MCF 10A (cell line): ENCODE results near the gene COL13A1. TPM values are rescaled to one million over a fixed set of nuclear protein-coding genes. Genes with fewer than 3 reads are reported as not detected.

Experiments
- BruUV-seq: library from RNA; stranded (reverse); fragments of 400-500 nt; replicated peaks from 2 replicates; lab custom pipeline; 2021; lab: Mats Ljungman, UMichigan
- CTCF ChIA-PET: fragments of 300-600 bp; sonication (Branson Sonifier 250); formaldehyde crosslinking; extraction: SDS; loops from one replicate; lab custom pipeline; 2021; ENCODE audit warnings: antibody characterized with exemption, inconsistent platforms; lab: Yijun Ruan, JAX
- POLR2A ChIA-PET: fragments of 300-600, 350-650 bp; sonication (Branson Sonifier 250); formaldehyde crosslinking; extraction: SDS; loops from one replicate; lab custom pipeline; 2020; ENCODE audit warnings: antibody characterized with exemption, inconsistent platforms; lab: Yijun Ruan, JAX
- DNase-seq: peaks from one replicate; pipeline ENCODE4 v3.0.0-alpha.2; 2018; ENCODE audit not compliant: unreplicated experiment
- H3K27ac Mint-ChIP-seq: one replicate; pipeline ENCODE4 v1.8.0; 2022; ENCODE audit warnings: mild to moderate bottlenecking, low read depth, mixed read lengths; ENCODE audit not compliant: unreplicated experiment
- H3K27me3 Mint-ChIP-seq: one replicate; pipeline ENCODE4 v1.8.0; 2022; ENCODE audit warnings: mixed read lengths; ENCODE audit not compliant: insufficient read depth, unreplicated experiment
- H3K36me3 Mint-ChIP-seq: one replicate; pipeline ENCODE4 v1.8.0; 2022; ENCODE audit warnings: mild to moderate bottlenecking, moderate library complexity, mixed read lengths; ENCODE audit not compliant: insufficient read depth, unreplicated experiment
- H3K4me1 Mint-ChIP-seq: one replicate; pipeline ENCODE4 v1.8.0; 2022; ENCODE audit warnings: mixed read lengths; ENCODE audit not compliant: insufficient read depth, unreplicated experiment
- H3K4me3 Mint-ChIP-seq: one replicate; pipeline ENCODE4 v1.8.0; 2022; ENCODE audit warnings: mild to moderate bottlenecking, moderate library complexity, mixed read lengths; ENCODE audit not compliant: unreplicated experiment
- H3K9me3 Mint-ChIP-seq: one replicate; pipeline ENCODE4 v1.8.0; 2022; ENCODE audit warnings: mixed read lengths; ENCODE audit not compliant: unreplicated experiment
- intact Hi-C: fragments of 100-400 bp; cut with micrococcal nuclease; formaldehyde crosslinking; loops from 2 replicates; pipeline ENCODE4 v1.14.1; 2022
- total RNA-seq: library from RNA; stranded (reverse); gene quantifications from 2 replicates; pipeline ENCODE4 v1.2.3, GENCODE V29; 2022
- TF ChIP-seq, protein P1 (sequence below): fragments of 200-600 bp; IDR thresholded peaks from one replicate; pipeline ENCODE4 v1.8.0; 2022; ENCODE audit warnings: antibody characterized with exemption, mild to moderate bottlenecking; ENCODE audit not compliant: unreplicated experiment

COL13A1 gene
- total RNA-seq, 1 experiment from 2014 or later: 0.47 TPM

DNA sequence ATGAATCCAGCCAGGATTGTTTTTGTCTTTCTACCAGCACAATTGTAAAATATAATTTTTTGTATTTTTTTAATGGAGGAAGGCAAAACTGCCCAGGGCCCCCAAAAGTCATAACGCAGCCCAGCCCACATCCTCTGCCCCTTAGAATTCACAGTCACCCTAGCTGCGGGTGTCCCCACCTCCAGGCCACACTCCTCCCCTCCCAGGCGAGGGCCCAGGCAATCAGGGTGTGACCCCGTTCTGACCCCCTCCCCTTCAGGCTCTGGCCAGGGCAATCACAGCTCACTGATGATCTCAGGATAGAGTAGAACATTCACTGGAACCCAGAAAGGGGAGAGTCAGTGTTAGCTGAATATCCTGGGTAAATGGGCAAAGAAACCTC, 158.9 kb downstream of the COL13A1 start:
- Mint-ChIP-seq H3K27me3 (peaks cover 23% of the 10 kb centered on the region), H3K4me3 (no peak overlapping the region), H3K27ac (no peak overlapping the region), H3K4me1 (peaks cover 13% of the 10 kb centered on the region), H3K36me3 (no peaks in the 10 kb centered on the region), H3K9me3 (no peaks in the 10 kb centered on the region)
- ChIA-PET CTCF (interaction anchor here (0.6 to 4.5 kb wide), 6 partner anchors 26 to 1165 kb away, joined by 3 to 23 read pairs (median 4); partner anchors contain the start of gene MACROH2A2), POLR2A (no interaction called here)
- TF ChIP-seq, protein P1, sequence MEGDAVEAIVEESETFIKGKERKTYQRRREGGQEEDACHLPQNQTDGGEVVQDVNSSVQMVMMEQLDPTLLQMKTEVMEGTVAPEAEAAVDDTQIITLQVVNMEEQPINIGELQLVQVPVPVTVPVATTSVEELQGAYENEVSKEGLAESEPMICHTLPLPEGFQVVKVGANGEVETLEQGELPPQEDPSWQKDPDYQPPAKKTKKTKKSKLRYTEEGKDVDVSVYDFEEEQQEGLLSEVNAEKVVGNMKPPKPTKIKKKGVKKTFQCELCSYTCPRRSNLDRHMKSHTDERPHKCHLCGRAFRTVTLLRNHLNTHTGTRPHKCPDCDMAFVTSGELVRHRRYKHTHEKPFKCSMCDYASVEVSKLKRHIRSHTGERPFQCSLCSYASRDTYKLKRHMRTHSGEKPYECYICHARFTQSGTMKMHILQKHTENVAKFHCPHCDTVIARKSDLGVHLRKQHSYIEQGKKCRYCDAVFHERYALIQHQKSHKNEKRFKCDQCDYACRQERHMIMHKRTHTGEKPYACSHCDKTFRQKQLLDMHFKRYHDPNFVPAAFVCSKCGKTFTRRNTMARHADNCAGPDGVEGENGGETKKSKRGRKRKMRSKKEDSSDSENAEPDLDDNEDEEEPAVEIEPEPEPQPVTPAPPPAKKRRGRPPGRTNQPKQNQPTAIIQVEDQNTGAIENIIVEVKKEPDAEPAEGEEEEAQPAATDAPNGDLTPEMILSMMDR: no peak
- no TSS peak for BruUV-seq
- no peak for DNase-seq
- intact Hi-C loops: no loop called here

DNA sequence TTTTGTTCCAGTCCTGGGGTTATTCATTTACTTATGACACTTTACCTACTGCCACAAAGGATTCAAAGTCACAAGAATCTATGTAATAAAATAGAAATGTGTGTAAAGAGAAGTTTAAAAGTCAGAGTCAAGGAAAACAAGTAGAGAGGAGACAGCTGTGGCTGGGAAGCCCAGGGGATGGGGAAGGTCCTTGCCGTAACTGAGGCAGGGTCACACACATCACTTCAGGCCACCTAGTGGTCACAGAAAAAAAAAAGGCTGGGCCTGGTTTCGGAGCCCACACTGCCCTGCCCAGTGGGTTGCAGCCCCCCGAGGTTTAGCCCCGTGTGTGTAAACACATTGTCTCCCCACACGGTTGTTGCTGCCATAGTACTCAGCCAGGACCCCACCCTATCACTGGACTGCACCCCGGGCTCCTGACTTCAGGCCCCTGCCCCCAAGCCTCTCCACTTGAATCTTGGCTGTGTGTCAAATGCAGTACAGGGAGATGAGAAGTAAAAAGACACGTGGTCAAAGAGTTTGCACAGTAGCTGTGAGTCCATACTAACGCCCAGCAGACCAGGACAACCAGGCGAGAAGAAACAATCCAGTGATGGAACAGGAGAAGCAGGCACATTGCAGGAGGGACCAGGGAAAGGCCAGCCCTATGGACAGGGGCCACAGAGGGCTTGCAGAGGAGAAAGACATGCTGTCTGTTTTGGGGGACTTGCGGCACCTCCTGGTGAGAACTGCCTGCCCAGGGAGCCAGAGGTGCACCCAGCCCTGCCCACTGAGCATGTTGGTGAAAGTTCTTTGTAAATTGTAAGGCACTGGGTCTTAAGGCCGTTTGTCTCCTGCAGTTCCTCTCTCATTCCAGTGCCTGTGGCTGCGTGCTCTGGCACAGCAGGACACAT, 159.5 kb downstream of the COL13A1 start:
- Mint-ChIP-seq H3K27me3 (peaks cover 29% of the 10 kb centered on the region), H3K36me3 (no peaks in the 10 kb centered on the region), H3K4me1 (peaks cover 9% of the 10 kb centered on the region), H3K4me3 (no peak overlapping the region), H3K9me3 (no peaks in the 10 kb centered on the region), H3K27ac (no peak overlapping the region)
- TF ChIP-seq, protein P1: peak; percentile 26
- DNase-seq: no peak
- CTCF ChIA-PET: interaction anchor here (0.6 to 4.5 kb wide), 3 partner anchors 174 to 1165 kb away, joined by 3 to 23 read pairs (median 4); no protein-coding TSS in a partner anchor
- POLR2A ChIA-PET: no interaction called here
- BruUV-seq: no TSS peak
- intact Hi-C loops: no loop called here

DNA sequence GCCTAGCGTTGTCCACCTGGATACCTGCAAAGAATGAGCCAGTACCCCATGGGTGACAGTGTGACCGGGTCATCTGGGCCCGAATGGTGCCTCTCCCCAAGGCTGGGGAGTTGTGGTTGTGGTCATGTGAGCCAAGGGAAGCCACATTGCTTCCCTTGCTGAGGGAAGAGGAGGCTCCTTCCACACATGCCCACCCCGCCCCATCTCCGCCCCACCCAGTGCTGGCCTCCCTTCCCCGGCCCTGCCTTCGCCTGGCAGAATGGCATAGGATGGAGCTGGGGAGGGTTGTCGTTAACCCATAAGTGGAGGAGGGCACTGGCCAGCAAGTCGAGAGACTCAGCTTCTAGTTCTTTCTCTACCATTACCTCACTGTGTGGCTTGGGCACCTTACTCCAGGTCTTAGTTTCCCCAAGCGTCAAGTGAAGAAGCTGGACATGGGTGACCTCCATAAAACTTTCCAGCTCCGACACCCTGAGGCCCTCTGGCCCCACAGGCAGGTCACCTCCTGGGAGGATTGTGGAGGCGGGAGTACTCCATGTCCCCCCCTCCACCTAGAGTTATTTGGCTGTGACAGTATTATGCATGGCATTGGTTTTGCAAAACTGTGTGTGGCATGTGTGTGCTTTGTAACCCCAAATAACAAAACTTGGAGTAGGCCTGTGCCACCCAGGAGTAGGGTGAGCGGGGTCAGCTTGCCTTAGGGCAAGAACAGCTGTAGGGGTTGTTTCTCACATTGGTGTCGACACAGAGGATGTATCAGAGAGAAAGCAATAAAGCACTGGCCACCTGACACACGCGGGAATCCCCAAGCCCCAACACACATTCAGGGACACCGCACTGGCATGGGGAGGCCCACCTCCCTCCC, 160.4 kb downstream of the COL13A1 start:
- BruUV-seq: no TSS peak
- H3K4me1 Mint-ChIP-seq: peaks cover under 1% of the 10 kb centered on the region
- H3K36me3 Mint-ChIP-seq: no peaks in the 10 kb centered on the region
- peaks cover 38% of the 10 kb centered on the region for H3K27me3 Mint-ChIP-seq
- ChIA-PET POLR2A (no interaction called here), CTCF (interaction anchor here (0.6 kb wide), 1 partner anchor 9 kb away, joined by 7 read pairs; no protein-coding TSS in a partner anchor)
- no peak overlapping the region for H3K4me3 Mint-ChIP-seq
- TF ChIP-seq, protein P1: no peak
- no peak for DNase-seq
- no peak overlapping the region for H3K27ac Mint-ChIP-seq
- no peaks in the 10 kb centered on the region for H3K9me3 Mint-ChIP-seq
- intact Hi-C loops: no loop called here

DNA sequence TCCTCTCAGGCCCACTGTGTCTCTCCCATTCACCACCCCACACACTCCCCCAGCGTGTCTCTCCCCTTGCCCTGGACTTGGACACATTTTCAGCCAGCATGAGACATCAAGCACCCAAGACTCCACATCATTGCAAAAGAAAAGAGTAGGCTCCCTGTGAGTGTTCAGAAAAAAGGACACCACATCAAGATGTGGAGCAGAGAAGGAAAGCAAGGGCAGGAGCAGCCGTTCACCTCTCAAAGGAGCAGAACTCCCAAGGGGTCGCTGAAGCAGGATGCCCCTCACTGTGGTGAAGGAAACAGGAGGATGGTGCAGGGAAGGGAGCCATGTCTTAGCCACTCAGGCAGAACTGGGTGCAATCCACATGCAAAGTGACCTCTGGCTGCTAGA, 161.0 kb downstream of the COL13A1 start:
- H3K27ac Mint-ChIP-seq: no peak overlapping the region
- no peak for DNase-seq
- peaks cover 38% of the 10 kb centered on the region for H3K27me3 Mint-ChIP-seq
- POLR2A ChIA-PET: no interaction called here
- H3K9me3 Mint-ChIP-seq: no peaks in the 10 kb centered on the region
- H3K36me3 Mint-ChIP-seq: no peaks in the 10 kb centered on the region
- CTCF ChIA-PET: interaction anchor here (0.6 to 1.3 kb wide), 4 partner anchors 8 to 319 kb away, joined by 3 to 7 read pairs (median 5); partner anchors contain the start of gene TYSND1
- no peaks in the 10 kb centered on the region for H3K4me1 Mint-ChIP-seq
- no TSS peak for BruUV-seq
- intact Hi-C loops: no loop called here
- no peak overlapping the region for H3K4me3 Mint-ChIP-seq
- TF ChIP-seq, protein P1: no peak
